OCI-LY1 (cell line): Measurements from ENCODE around the gene EFNB2.

Experiments used
- H2AFZ ChIP-seq: fragments of 200-600 bp; sonication (generic), shearing (Covaris generic); 2 replicates; pipeline ENCODE4 v1.6.0; 2014; ENCODE audit warnings: antibody characterized with exemption, mild to moderate bottlenecking, low read length
- H3F3A ChIP-seq: fragments of 200-600 bp; sonication (generic), shearing (Covaris generic); 2 replicates; pipeline ENCODE4 v1.6.0; 2014; ENCODE audit warnings: mild to moderate bottlenecking, antibody characterized with exemption, low read length, moderate library complexity; ENCODE audit not compliant: insufficient read depth
- H3K27ac ChIP-seq: fragments of 200-600 bp; sonication (generic); 2 replicates; pipeline ENCODE4 v1.5.1; 2014; ENCODE audit warnings: low read length, mixed run types, mild to moderate bottlenecking, low read depth; ENCODE audit not compliant: poor library complexity, severe bottlenecking
- H3K27me3 ChIP-seq: fragments of 200-600 bp; sonication (generic); 2 replicates; pipeline ENCODE4 v1.6.0; 2014; ENCODE audit warnings: antibody characterized with exemption, mild to moderate bottlenecking, low read length, moderate library complexity; ENCODE audit not compliant: insufficient read depth
- H3K36me3 ChIP-seq: fragments of 200-600 bp; sonication (generic); 2 replicates; pipeline ENCODE4 v1.6.1; 2014; ENCODE audit warnings: mild to moderate bottlenecking, antibody characterized with exemption, low read length, moderate library complexity, mixed read lengths; ENCODE audit not compliant: insufficient read depth
- H3K4me1 ChIP-seq: fragments of 200-600 bp; sonication (generic); 2 replicates; pipeline ENCODE4 v1.5.1; 2014; ENCODE audit warnings: mild to moderate bottlenecking, low read length, moderate library complexity; ENCODE audit not compliant: insufficient read depth, severe bottlenecking
- H3K4me2 ChIP-seq: fragments of 200-600 bp; sonication (generic), shearing (Covaris generic); 2 replicates; pipeline ENCODE4 v1.6.1; 2014; ENCODE audit warnings: low read length
- H3K4me3 ChIP-seq: fragments of 200-600 bp; sonication (generic); 2 replicates; pipeline ENCODE4 v1.5.1; 2014; ENCODE audit warnings: low read length, low read depth, mild to moderate bottlenecking, mixed read lengths; ENCODE audit not compliant: poor library complexity, severe bottlenecking
- H3K79me2 ChIP-seq: fragments of 200-600 bp; shearing (Covaris generic); 2 replicates; pipeline ENCODE4 v1.6.1; 2016; ENCODE audit warnings: mixed run types, low read length, mixed read lengths; ENCODE audit not compliant: insufficient read depth
- H3K9ac ChIP-seq: fragments of 200-600 bp; sonication (generic), shearing (Covaris generic); 2 replicates; pipeline ENCODE4 v1.6.1; 2014; ENCODE audit warnings: mild to moderate bottlenecking, low read length, mixed read lengths
- H3K9me2 ChIP-seq: fragments of 200-600 bp; sonication (generic), shearing (Covaris generic); 2 replicates; pipeline ENCODE4 v1.6.1; 2014; ENCODE audit warnings: low read depth, mild to moderate bottlenecking, low read length, mixed read lengths
- H3K9me3 ChIP-seq: fragments of 200-600 bp; shearing (Covaris generic); 2 replicates; pipeline ENCODE4 v1.6.1; 2014; ENCODE audit warnings: low read length, mixed read lengths
- H4K20me1 ChIP-seq: fragments of 200-600 bp; sonication (generic), shearing (Covaris generic); 2 replicates; pipeline ENCODE4 v1.6.0; 2016; ENCODE audit warnings: mild to moderate bottlenecking, low read length; ENCODE audit not compliant: insufficient read depth
- EZH2 ChIP-seq: fragments of 200-600 bp; sonication (generic), shearing (Covaris generic); IDR thresholded peaks from 2 replicates; pipeline ENCODE4 v1.8.0; 2017; ENCODE audit warnings: borderline replicate concordance, mixed run types, mild to moderate bottlenecking, antibody characterized with exemption, low read length, moderate library complexity, mixed read lengths
- TF ChIP-seq, protein P1 (sequence below): fragments of 200-600 bp; sonication (generic), shearing (Covaris generic); IDR thresholded peaks from 2 replicates; pipeline ENCODE4 v1.5.1; 2017; ENCODE audit warnings: mild to moderate bottlenecking, antibody characterized with exemption, low read length, moderate library complexity, mixed read lengths

The EFNB2 gene

GRCh38 chr13:106470576-106470975 is 64.9 kb downstream of the EFNB2 start:
- Histone ChIP-seq H4K20me1 (no peaks in the 10 kb centered on the region), H3K36me3 (no peaks in the 10 kb centered on the region), H3K4me3 (no peak overlapping the region), H3F3A (no peaks in the 10 kb centered on the region), H3K79me2 (no peaks in the 10 kb centered on the region), H3K4me2 (no peak overlapping the region), H2AFZ (no peak overlapping the region), H3K9me3 (no peaks in the 10 kb centered on the region), H3K9ac (no peak overlapping the region), H3K9me2 (no peaks in the 10 kb centered on the region), H3K27ac (no peak overlapping the region), H3K4me1 (no peaks in the 10 kb centered on the region), H3K27me3 (no peaks in the 10 kb centered on the region; the same call in 1 of the 2 replicates)
- TF ChIP-seq EZH2: no peak
- TF ChIP-seq, protein P1, sequence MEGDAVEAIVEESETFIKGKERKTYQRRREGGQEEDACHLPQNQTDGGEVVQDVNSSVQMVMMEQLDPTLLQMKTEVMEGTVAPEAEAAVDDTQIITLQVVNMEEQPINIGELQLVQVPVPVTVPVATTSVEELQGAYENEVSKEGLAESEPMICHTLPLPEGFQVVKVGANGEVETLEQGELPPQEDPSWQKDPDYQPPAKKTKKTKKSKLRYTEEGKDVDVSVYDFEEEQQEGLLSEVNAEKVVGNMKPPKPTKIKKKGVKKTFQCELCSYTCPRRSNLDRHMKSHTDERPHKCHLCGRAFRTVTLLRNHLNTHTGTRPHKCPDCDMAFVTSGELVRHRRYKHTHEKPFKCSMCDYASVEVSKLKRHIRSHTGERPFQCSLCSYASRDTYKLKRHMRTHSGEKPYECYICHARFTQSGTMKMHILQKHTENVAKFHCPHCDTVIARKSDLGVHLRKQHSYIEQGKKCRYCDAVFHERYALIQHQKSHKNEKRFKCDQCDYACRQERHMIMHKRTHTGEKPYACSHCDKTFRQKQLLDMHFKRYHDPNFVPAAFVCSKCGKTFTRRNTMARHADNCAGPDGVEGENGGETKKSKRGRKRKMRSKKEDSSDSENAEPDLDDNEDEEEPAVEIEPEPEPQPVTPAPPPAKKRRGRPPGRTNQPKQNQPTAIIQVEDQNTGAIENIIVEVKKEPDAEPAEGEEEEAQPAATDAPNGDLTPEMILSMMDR: no peak

DNA sequence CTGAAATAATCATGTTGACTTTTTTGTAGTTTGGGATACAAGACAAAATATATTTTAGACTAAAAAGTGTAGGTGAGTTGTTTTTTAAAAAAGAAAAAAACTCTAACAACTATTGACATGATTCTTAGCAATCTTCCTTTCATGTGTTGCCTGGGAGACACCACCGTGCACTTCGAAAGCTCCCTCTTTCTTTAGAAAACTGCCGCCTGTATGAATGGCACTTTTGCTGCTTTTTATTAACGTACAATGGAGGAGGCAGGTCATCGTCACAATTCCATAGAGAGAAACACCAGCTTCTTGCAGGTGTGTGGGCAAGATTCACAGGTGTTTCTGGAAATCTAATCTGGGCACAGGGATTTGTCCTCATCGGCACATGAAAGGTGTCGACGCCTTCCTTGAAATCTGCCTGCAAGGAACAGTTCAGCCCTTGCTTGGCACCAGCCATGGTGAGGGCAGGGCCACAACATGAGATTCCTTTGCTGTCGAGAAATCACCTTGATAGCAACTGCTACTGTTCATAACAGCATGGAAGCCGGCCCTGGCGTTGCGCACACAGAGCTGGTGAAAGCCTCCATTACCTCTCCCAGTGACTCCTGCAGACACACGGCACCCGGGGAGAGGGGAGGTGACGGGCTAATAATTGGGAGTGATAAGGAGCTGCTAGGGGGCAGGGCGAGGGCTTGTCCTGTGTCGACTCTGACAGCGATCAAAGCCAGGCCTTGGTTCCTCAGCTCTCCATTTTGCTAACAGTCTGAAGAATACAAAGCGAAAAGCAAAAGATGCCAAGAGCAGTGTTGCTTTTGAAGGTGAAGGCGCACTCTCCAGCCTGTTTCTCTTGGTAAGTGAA is 66.5 kb downstream of the EFNB2 start:
- Histone ChIP-seq H3F3A (no peaks in the 10 kb centered on the region), H3K79me2 (no peaks in the 10 kb centered on the region), H2AFZ (no peak overlapping the region), H4K20me1 (no peaks in the 10 kb centered on the region), H3K9ac (no peak overlapping the region), H3K36me3 (no peaks in the 10 kb centered on the region), H3K4me2 (no peak overlapping the region), H3K9me2 (no peaks in the 10 kb centered on the region), H3K27ac (no peak overlapping the region), H3K27me3 (no peaks in the 10 kb centered on the region; the same call in 1 of the 2 replicates), H3K4me3 (no peak overlapping the region), H3K9me3 (no peaks in the 10 kb centered on the region), H3K4me1 (no peaks in the 10 kb centered on the region)
- TF ChIP-seq, protein P1: no peak
- TF ChIP-seq EZH2: no peak

DNA sequence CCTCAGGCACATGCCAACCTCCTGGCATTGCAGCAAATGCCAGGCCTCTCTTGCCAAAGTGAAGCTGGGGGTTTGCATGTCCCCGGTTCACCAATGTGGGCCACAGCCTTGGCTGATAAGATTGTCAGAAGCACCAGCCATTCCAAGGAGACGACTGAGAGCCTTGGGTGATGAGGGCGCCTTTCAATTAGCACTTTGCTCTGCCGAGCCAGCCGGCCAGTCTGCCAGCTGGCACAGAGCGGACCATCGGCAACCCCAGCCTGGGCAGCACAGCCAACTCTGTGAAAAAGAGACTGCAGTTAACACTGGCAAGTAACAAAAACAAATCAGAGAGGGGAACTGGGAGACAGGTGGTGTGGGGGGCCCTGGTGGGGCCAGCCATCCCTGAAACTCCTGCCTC is 67.3 kb downstream of the EFNB2 start:
- H3K27me3 ChIP-seq: no peaks in the 10 kb centered on the region; the same call in 1 of the 2 replicates
- H3K27ac ChIP-seq: no peak overlapping the region
- no peak overlapping the region for H2AFZ ChIP-seq
- no peak overlapping the region for H3K9ac ChIP-seq
- H3K9me2 ChIP-seq: no peaks in the 10 kb centered on the region
- H3K4me3 ChIP-seq: no peak overlapping the region
- no peaks in the 10 kb centered on the region for H3F3A ChIP-seq
- H3K4me1 ChIP-seq: no peaks in the 10 kb centered on the region
- no peaks in the 10 kb centered on the region for H3K36me3 ChIP-seq
- H3K4me2 ChIP-seq: no peak overlapping the region
- no peaks in the 10 kb centered on the region for H3K9me3 ChIP-seq
- H3K79me2 ChIP-seq: no peaks in the 10 kb centered on the region
- H4K20me1 ChIP-seq: no peaks in the 10 kb centered on the region
- TF ChIP-seq, protein P1: no peak
- TF ChIP-seq EZH2: no peak
